Stimulated activated naive B cell treated with anti-CD40 and anti-IgM and Interleukin-4, amounts not matched to agents 10 μg/mL and 1 μg/mL and 100 μg/mL, for 72 hours (primary cell): ENCODE results near the gene FEM1C.

Experiments
- ATAC-seq, 2 donors: fragments of 150-1000 bp; cut with Tn5 transposase; replicated peaks; 2 replicates each; pipeline ENCODE4 v1.10.0; 2021; ENCODE audit warnings: moderate library complexity in 1 of 2
- DNase-seq: peaks from one replicate; pipeline ENCODE4 v3.0.0; 2021
- H3K27ac Mint-ChIP-seq: one replicate; pipeline ENCODE4 v1.8.0; 2022; ENCODE audit warnings: mild to moderate bottlenecking, mixed read lengths
- H3K27me3 Mint-ChIP-seq, 2 donors: one replicate each; pipeline ENCODE4 v1.8.0; 2022; ENCODE audit warnings: mixed read lengths in 2 of 2
- H3K36me3 Mint-ChIP-seq, 2 donors: one replicate each; pipeline ENCODE4 v1.8.0; 2022; ENCODE audit warnings: mixed read lengths in 2 of 2, mild to moderate bottlenecking in 1 of 2
- H3K4me1 Mint-ChIP-seq, 2 donors: one replicate each; pipeline ENCODE4 v1.8.0; 2022; ENCODE audit warnings: mixed read lengths in 2 of 2, mild to moderate bottlenecking in 1 of 2
- H3K4me3 Mint-ChIP-seq, 2 donors: one replicate each; pipeline ENCODE4 v1.8.0; 2022; ENCODE audit warnings: mild to moderate bottlenecking in 2 of 2, mixed read lengths in 2 of 2, moderate library complexity in 1 of 2
- H3K9me3 Mint-ChIP-seq, 2 donors: one replicate each; pipeline ENCODE4 v1.8.0; 2022; ENCODE audit warnings: mixed read lengths in 2 of 2, mild to moderate bottlenecking in 1 of 2

Gene FEM1C

GRCh38 chr5:115544436-115545350, at the start of gene FEM1C:
Gene FEM1C, minus strand, starts transcription at chr5:115544775. Its CDS starts 1,282 bp downstream, at chr5:115543493.
- peak; percentile 97 to 98 for ATAC-seq
- Mint-ChIP-seq H3K9me3 (peaks cover 0 to 3% of the 10 kb centered on the region in 2 donors), H3K27me3 (no peaks in the 10 kb centered on the region), H3K27ac (peak within 1 kb of the TSS; percentile 99), H3K4me3 (peak within 1 kb of the TSS; percentile 94 to 97), H3K4me1 (peaks cover 22 to 44% of the 10 kb centered on the region in 2 donors), H3K36me3 (peaks cover 15 to 43% of the 10 kb centered on the region in 2 donors)
- peak; percentile 95 for DNase-seq

- ATAC-seq (no peak), DNase-seq (no peak)
- peaks cover 7 to 8% of the 10 kb centered on the region in 2 donors for H3K36me3 Mint-ChIP-seq
- H3K27ac Mint-ChIP-seq = no peak overlapping the region
- no peak overlapping the region for H3K4me3 Mint-ChIP-seq
- H3K4me1 Mint-ChIP-seq = peaks cover 0 to 2% of the 10 kb centered on the region in 2 donors
- no peaks in the 10 kb centered on the region for H3K27me3 Mint-ChIP-seq
- no peaks in the 10 kb centered on the region for H3K9me3 Mint-ChIP-seq
These were observed 44.5 kb upstream of the FEM1C start for GRCh38 chr5:115589043-115589442.

DNA sequence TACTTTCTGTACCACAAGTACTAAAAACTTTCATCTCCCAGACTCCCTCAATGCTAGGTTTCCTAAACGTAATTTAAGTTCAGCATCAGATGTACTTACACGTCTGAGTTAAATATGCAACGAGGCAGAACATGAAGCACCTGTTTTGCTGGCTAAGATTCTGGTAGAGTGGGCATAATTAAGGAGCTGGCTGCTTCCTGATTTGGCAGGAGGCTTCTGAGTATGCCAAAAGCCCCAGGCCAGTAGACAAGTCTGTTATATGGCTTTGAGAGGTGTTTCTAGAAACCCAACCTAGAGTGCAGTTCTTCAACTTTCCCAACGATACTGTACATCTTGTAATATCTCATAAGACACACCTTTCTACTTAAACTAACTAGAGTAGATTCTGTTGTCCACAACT, 44.1 kb upstream of the FEM1C start:
- no peak overlapping the region for H3K27ac Mint-ChIP-seq
- peaks cover under 1 to 2% of the 10 kb centered on the region in 2 donors for H3K4me1 Mint-ChIP-seq
- H3K27me3 Mint-ChIP-seq = no peaks in the 10 kb centered on the region
- DNase-seq (no peak), ATAC-seq (no peak)
- H3K9me3 Mint-ChIP-seq = no peaks in the 10 kb centered on the region
- H3K4me3 Mint-ChIP-seq = no peak overlapping the region
- peaks cover 7 to 8% of the 10 kb centered on the region in 2 donors for H3K36me3 Mint-ChIP-seq

- Mint-ChIP-seq H3K9me3 (no peaks in the 10 kb centered on the region), H3K4me1 (peaks cover 5 to 7% of the 10 kb centered on the region in 2 donors), H3K27me3 (no peaks in the 10 kb centered on the region), H3K27ac (no peak overlapping the region), H3K36me3 (peaks cover 5 to 8% of the 10 kb centered on the region in 2 donors), H3K4me3 (no peak overlapping the region)
- DNase-seq = no peak
- ATAC-seq = peak; percentile 42 to 47
These were observed 42.1 kb upstream of the FEM1C start for GRCh38 chr5:115586525-115587146.

GRCh38 chr5:115585265-115585664, 40.7 kb upstream of the FEM1C start:
- Mint-ChIP-seq H3K4me1 (peaks cover 12 to 16% of the 10 kb centered on the region in 2 donors), H3K27me3 (no peaks in the 10 kb centered on the region), H3K36me3 (peaks cover 9 to 10% of the 10 kb centered on the region in 2 donors), H3K27ac (no peak overlapping the region), H3K4me3 (no peak overlapping the region), H3K9me3 (no peaks in the 10 kb centered on the region)
- ATAC-seq = no peak
- DNase-seq = no peak

DNA sequence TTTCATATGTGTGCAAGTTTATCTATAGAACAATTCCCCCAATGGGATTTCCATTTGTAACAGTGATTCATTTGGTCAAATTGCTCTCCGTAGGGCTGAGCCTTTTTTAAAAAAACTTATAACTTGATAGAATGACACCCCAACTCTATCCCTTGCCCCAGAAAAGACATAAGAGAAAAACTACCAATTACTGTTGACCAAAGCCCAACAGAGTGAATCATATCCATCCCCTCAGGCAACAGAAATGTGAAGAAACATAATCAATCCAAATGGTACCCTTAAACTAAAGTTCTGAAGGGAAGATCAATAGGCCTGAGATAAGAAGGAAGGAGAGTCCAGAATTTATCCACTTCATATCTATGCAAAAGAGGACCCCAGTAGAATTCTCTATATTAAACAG, 39.9 kb upstream of the FEM1C start:
- ATAC-seq (no peak), DNase-seq (no peak)
- H3K4me1 Mint-ChIP-seq = peaks cover 15 to 24% of the 10 kb centered on the region in 2 donors
- no peak overlapping the region for H3K27ac Mint-ChIP-seq
- no peak overlapping the region for H3K4me3 Mint-ChIP-seq
- H3K36me3 Mint-ChIP-seq = peaks cover 9 to 10% of the 10 kb centered on the region in 2 donors
- H3K9me3 Mint-ChIP-seq = no peaks in the 10 kb centered on the region
- no peaks in the 10 kb centered on the region for H3K27me3 Mint-ChIP-seq

DNA sequence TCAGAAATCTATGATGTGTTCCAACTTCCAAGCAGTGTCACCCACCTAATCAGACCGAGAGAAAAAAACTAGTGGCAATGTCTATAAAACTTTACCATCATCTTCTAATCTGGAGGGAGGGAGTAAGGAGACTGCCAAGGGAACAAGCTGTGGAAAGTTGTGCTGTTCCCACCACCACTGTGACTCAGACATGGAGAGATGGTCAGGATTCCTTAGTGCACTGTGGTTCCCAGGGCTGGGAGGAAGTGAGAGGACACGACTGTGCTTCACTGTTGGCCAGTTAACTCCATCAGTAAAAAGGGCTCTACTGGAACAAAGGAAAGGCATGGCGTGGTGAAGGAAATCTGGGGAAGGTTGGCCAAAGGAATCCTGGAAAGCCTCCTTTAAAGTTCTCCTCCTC, 38.9 kb upstream of the FEM1C start:
- DNase-seq (no peak), ATAC-seq (no peak)
- H3K36me3 Mint-ChIP-seq = peaks cover 9 to 10% of the 10 kb centered on the region in 2 donors
- H3K27ac Mint-ChIP-seq = no peak overlapping the region
- no peak overlapping the region for H3K4me3 Mint-ChIP-seq
- H3K4me1 Mint-ChIP-seq = peaks cover 18 to 34% of the 10 kb centered on the region in 2 donors
- no peaks in the 10 kb centered on the region for H3K9me3 Mint-ChIP-seq
- H3K27me3 Mint-ChIP-seq = no peaks in the 10 kb centered on the region

- Mint-ChIP-seq H3K27ac (peak overlapping the region; percentile 44), H3K9me3 (peaks cover 4 to 5% of the 10 kb centered on the region in 2 donors), H3K27me3 (no peaks in the 10 kb centered on the region), H3K36me3 (peaks cover 17 to 27% of the 10 kb centered on the region in 2 donors), H3K4me1 (peaks cover 24 to 51% of the 10 kb centered on the region in 2 donors), H3K4me3 (no peak overlapping the region)
- ATAC-seq (no peak), DNase-seq (no peak)
These were observed 36.4 kb upstream of the FEM1C start for GRCh38 chr5:115580941-115581340.

GRCh38 chr5:115579747-115580173, 35.2 kb upstream of the FEM1C start:
- Mint-ChIP-seq H3K36me3 (peaks cover 17 to 27% of the 10 kb centered on the region in 2 donors), H3K4me1 (peaks cover 31 to 58% of the 10 kb centered on the region in 2 donors), H3K4me3 (peak overlapping the region; percentile 11 to 52), H3K27ac (peak overlapping the region; percentile 43), H3K27me3 (no peaks in the 10 kb centered on the region), H3K9me3 (peaks cover 4 to 5% of the 10 kb centered on the region in 2 donors)
- ATAC-seq (peak; percentile 91 to 94), DNase-seq (peak; percentile 69)

DNA sequence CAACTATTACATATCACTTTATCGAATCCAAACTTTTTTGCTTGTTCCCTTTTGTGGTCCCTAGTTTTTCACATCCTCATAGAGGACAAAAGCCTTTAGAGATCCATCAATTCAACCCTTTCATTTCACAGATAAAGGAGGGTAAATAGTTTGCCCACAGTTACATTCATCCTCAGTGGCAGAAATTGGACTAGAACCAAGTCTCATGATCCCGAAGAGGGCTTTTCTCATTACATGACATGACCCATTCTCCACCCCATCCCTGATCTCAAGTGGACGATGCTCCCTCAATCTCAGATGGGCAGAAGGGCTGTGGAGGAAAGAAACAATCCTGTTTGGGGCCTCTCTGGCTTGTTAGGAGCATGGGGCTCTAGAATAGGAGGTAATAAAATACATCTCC, 34.6 kb upstream of the FEM1C start:
- no peaks in the 10 kb centered on the region for H3K27me3 Mint-ChIP-seq
- peaks cover 16 to 27% of the 10 kb centered on the region in 2 donors for H3K36me3 Mint-ChIP-seq
- peaks cover 35 to 64% of the 10 kb centered on the region in 2 donors for H3K4me1 Mint-ChIP-seq
- peak overlapping the region; percentile 43 for H3K27ac Mint-ChIP-seq
- H3K4me3 Mint-ChIP-seq = peak overlapping the region; percentile 11 to 52
- peaks cover 4 to 5% of the 10 kb centered on the region in 2 donors for H3K9me3 Mint-ChIP-seq
- DNase-seq (no peak), ATAC-seq (peak in 1 of 2 donors; percentile 1)

DNA sequence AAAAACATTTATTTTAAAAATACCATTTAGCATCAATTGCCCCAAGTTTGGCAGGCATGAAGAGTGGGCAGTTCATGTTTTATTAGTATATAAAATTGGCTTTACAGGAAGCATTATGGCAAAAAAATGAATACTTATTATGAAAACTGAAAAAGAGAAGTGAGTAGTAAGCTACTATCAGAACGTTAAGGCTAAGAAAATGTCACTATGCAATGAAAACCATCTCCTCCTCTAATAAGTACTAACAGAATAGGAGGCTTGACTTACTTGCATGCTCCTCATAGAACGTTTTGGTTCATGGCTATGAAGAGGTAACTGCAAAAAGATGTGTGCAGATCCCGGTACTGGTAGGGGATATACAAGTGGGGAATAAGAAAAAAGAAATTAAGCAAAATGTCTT, 34.1 kb upstream of the FEM1C start:
- Mint-ChIP-seq H3K4me1 (peaks cover 37 to 67% of the 10 kb centered on the region in 2 donors), H3K27ac (peak overlapping the region; percentile 69), H3K27me3 (no peaks in the 10 kb centered on the region), H3K9me3 (peaks cover 4 to 5% of the 10 kb centered on the region in 2 donors), H3K36me3 (peaks cover 15 to 27% of the 10 kb centered on the region in 2 donors), H3K4me3 (peak overlapping the region; percentile 74 to 76)
- DNase-seq (no peak), ATAC-seq (peak; percentile 46 to 52)

DNA sequence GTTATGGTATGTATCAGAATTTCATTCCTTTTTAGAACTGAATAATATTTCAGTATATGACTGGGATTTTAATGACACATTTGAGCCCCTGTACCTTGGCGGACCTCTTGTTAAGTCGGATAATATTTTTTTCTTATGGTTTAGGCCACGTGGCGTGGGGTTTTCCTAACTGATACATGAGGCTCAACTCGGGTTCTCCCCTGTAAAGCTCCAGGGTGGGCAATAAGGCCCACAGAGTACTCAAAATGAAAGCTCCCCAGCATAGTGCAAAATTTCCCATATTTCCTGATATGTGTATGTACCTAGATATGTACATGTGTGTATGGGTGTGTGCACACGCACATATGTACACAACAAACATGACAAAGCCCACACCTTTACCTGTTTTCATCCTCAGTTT, 33.2 kb upstream of the FEM1C start:
- DNase-seq = no peak
- Mint-ChIP-seq H3K27me3 (no peaks in the 10 kb centered on the region), H3K4me3 (no peak overlapping the region), H3K36me3 (peaks cover 15 to 27% of the 10 kb centered on the region in 2 donors), H3K27ac (peak overlapping the region; percentile 76), H3K4me1 (peaks cover 38 to 70% of the 10 kb centered on the region in 2 donors), H3K9me3 (peaks cover 4 to 5% of the 10 kb centered on the region in 2 donors)
- ATAC-seq = peak in 1 of 2 donors; percentile 22

GRCh38 chr5:115577329-115577728, 32.8 kb upstream of the FEM1C start:
- H3K4me3 Mint-ChIP-seq = no peak overlapping the region
- peaks cover 4 to 5% of the 10 kb centered on the region in 2 donors for H3K9me3 Mint-ChIP-seq
- H3K4me1 Mint-ChIP-seq = peaks cover 42 to 74% of the 10 kb centered on the region in 2 donors
- no peak for DNase-seq
- H3K36me3 Mint-ChIP-seq = peaks cover 15 to 27% of the 10 kb centered on the region in 2 donors
- no peak for ATAC-seq
- no peaks in the 10 kb centered on the region for H3K27me3 Mint-ChIP-seq
- peak overlapping the region; percentile 76 for H3K27ac Mint-ChIP-seq
